HT1080 (cell line): ENCODE results near the gene IWS1. TPM values are rescaled to one million over a fixed set of nuclear protein-coding genes. Genes with fewer than 3 reads are reported as not detected.
"Not testable (repeated sequence)": the region's sequence is repeated elsewhere in the genome, so short reads cannot be mapped to it uniquely, and the experiment has no call there.

ENCODE experiments used
- DNase-seq: peaks from one replicate; pipeline ENCODE4 v3.0.0-alpha.2; 2015; ENCODE audit warnings: low read depth
- total RNA-seq: library from RNA; depleted of rRNA; stranded (reverse); fragments of >200 nt; shearing (Covaris generic); gene quantifications from 2 replicates; pipeline ENCODE4 v1.2.3, GENCODE V29; 2014

The IWS1 gene
- total RNA-seq, 1 experiment from 2014 or later = 39.5 TPM

DNA sequence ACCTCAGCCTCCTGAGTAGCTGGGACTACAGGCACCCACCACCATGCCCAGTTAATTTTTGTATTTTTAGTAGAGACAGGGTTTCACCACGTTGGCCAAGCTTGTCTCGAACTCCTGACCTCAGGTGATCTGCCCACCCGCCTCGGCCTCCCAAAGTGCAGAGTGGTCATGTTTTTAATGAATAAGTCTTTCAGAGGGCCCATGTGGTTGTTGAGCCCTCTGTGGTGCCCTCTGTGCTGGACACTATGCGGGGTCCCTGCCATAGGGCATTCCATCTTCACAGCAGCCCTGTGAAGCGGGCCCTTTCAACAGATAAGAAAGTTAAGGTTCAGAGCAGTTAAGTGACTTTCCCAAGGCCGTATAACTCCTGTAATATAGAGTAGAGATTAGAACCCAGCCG is 35.1 kb upstream of the IWS1 start:
- no peak for DNase-seq

DNA sequence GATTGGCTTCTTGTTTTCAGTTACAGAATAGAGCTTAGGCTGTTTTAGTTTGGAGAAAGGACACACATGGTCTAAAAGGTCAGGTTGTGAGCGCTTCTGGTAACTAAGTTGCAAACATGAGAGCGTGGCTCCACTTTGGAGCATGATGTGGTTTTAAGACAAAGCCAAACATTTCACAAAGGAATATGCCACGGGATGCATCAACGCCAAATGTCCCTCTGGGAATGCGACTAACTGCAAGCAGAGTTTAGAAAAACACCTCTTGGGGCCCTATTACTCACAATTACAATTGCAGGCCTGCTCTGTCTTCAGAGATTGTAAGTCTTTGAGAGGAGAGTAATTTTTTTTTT is 34.6 kb upstream of the IWS1 start:
- no peak for DNase-seq

DNA sequence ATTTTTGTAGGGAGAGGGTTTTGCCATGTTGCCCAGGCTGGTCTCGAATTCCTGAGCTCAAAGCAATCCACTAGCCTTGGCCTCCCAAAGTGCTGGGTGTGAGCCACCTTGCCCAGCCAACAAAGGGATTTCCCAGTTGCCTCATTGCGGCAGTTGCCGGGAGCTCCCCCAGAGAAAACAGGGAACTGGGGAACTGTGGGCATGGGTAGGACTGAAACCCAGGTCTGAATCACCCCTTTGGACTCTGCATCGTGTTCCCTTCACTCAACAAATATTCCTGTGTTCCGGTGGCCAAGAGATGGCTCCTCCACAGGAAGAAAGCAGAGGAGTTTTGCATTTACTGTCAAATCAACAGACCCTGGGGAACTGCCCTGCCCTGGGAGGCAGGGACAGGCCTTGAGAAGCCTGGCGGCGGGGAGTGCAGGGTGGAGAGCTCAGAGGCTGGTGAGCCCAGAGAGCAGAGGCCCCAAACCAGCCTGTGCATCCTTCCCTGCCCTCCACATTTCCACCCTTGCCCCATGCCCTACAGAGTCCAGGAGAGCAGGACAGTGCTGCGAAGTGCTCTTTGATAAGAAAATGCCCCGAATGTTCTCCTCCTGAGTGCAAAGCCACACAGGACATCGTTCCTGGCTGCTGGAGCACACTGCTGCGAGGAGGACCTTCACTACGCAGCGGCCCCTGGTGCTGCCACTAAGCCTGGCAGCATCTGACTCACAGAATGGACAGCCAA is 34.1 kb upstream of the IWS1 start:
- peak; percentile 20 for DNase-seq

DNA sequence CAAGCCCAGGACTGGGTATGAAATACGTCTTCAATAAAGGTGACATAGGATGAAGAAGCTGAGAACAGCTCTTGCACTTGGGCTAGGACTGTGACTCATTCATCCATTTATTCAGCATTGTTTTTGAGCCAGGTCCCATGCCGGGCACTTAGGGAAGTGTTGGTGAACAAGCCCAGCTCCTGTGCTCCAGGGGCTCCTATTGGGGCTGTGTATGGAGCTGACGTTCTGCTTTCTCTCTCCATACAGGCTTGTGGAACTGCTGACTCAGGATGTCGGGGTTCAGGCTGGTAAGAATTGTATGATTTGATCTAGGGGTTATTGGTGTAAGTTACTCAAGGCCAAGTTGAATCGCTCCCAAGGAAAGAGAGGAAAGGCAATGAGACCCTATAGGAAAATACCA is 33.2 kb upstream of the IWS1 start:
- no peak for DNase-seq

DNA sequence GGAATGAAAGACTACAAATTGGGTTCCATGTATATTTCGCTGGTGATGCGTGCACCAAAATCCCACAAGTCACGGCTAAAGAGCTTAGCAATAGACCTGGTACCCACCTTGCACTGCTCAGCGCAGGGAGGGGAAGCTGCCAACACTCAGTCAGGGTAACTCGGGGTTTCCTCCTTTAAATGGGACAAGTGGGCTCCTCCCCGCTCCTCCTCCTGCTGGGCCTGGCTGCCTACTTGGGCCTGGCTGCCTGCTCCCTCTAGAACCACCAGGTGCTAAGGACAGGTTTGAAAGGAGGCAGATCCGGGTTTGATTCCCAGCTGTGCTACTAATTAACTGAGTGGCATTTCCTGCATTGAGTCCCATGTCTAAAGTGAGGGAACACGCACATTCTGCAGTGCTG is 32.6 kb upstream of the IWS1 start:
- DNase-seq = no peak

DNA sequence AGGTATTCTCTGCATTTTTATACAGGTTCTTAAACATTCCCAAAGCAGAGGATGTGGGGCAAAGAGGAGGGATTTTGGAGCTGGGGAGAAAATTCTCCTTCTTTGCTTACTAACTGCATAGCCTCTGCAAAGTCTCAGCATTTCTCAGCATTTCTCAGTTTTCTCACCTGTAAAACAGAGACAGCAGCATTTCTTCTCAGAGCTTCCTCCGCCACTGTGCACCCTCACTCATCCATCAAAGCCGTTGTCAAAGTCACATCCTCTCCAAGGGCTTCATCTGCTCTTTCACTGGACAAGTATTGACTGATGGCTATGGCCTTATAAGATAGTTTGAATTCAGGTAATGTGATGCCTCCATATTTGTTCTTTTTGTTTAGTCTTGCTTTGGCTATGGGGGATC is 26.6 kb upstream of the IWS1 start:
- no peak for DNase-seq

DNA sequence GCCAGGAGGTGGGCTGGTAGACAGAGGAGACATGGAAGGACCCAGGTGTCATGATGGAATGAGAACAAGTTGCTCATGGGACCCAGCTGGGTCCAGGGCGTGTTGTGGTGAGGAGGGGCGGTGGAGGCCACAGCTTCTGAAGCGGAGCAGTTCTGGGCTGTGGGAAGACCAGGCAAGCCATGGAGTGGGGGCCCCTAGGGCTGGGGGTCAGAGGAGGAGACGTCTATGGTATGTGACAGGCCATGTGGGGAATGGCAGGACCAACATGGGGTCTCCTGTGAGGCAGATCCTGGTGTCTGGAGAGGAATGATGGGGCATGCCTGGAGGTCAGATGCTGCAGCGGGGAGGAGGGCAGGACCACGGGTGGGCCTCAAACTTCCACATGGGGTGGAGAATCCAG is 26.0 kb upstream of the IWS1 start:
- DNase-seq = no peak

DNA sequence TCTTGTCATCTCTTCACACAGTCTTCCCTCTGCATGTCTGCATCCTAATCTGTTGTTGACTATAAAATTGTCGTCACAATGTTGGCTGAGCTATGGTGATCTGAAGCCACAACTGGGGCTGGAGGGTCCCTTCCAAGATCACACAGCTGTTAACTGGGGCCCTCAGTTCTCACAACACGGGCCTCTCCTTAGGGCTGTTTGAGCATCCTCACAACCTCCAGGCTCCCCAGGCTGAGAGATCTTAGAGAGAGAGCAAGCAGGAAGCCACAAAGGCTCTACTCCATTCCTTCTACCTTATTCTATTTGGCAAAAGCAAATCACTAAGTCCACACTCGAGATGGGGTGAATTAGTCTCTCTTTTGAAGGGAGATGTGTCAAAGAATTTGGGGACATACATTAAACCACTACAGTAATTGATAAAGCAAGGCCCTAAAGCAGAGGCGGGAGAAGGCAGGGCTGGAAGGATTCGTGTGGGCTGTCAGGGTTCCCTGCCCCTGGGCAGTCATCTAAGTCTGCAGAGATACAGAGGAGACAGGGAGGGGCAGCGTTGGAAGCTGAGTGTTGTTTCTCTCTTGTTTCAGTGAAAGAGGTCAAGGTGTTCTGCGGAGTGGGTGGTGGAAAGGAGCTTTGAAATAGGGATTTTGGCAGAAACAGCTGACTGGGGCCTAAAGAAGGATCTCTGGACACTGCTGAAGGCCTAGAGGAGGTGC is 25.1 kb upstream of the IWS1 start:
- no peak for DNase-seq

DNA sequence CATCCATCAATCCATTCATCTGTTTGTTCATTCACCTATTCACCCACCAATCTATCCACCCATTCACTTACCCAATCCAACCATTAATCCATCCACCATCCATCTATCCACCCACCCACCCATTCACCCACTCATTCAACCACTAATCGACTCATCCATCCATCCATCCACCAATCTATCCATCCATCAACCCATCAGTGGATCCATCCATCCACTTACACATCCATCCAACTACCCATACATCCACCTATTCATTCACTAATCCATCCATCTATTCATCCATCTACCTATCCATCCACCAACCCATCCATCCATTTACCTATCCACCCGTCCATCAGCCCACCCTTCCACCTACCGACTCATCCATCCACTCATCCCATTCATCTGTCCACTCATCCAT is 20.5 kb upstream of the IWS1 start:
- DNase-seq = no peak

DNA sequence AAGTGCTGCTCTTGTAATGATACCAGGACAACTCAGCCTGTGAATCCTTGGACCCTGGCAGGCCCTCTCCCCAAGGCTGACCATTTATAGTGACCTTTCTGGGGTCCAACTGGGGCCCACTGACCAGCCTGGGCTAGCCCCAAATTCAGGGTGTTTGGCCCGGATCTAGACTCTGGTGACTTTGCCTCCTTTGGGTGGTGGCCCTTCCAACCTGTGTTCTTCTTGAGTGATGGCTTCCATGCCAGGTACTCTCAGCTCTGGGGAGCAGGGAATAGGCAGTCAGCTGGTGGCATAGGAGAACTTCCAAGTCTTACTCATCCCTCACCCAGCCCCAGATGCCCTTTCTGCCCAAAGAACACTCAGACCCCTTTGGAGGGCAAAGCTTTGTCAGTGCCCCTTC is 19.5 kb upstream of the IWS1 start:
- DNase-seq = no peak

DNA sequence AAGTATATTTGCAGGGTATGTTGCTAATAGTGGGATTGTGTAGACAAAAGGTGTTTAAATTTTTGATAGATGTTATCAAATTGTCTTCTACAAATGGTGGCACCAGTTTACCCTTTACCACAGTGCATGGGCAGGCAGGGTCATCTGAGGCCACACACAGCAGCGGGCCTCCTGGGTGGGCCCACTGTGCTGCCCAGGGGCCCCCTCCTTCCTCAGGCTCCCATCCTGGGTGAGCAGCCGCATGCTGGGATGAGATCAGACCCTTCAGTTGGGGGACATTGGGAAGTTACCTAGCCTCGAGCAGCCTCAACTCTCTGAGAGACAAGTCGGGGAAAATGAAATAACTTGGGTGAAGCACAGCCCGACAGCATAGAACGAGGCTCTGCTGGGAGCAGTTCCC is 18.9 kb upstream of the IWS1 start:
- no peak for DNase-seq

DNA sequence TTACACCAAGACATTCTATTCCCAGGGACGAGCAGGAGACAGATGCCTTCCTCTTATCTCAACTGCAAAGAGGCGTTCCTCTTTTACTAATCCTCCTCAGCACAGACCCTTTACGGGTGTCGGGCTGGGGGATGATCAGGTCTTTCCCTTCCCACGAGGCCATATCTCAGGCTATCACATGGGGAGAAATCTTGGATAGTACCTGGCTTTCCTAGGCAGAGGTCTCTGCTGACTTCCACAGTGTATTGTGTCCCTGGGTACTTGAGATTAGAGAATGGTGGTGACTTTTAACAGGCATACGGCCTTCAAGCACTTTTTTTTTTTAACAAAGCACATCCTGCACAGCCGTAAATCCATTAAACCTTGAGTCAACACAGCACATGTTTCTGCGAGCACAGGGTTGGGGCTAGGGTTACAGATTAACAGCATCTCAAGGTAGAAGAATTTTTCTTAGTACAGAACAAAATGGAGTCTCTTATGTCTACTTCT is 16.8 kb upstream of the IWS1 start:
- not testable (repeated sequence) for DNase-seq

DNA sequence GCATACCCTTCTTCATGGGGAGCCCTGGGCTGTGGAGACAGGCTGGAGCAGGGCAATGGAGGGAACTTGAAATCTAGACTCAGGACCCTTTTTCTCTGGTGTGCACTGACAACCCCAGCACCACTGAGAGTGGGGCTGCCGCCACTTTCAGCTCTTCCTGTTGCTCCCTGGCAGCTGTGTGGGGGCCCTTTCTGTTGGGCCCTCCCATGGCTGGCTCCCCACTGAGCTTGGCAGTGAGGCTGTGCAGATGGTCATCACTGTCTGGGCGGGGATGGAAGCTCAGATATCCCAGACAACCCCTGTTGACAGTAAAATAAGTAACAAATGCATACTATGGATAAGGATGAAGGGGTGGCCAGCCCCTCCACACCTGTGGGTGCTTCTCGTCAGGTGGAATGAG is 15.9 kb upstream of the IWS1 start:
- no peak for DNase-seq

DNA sequence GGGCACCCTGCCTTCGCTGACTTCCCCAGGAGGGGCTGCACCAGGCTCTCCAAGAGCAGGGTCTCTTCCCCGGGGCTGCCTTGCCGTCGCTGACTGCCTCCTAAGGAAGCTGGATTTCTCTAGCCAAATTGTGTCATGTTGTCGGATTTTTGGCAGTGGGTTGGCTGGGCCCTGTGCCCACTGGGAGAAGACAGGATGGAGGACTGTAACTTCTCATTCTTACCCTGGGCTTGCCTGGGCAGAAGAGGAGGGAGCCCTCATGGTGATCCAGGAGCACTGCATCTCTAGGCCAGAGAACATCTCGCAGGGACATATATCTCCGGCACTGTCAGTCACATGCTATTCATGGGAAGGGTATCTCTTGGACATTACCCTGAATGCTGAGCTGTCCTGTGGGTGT is 15.5 kb upstream of the IWS1 start:
- no peak for DNase-seq

DNA sequence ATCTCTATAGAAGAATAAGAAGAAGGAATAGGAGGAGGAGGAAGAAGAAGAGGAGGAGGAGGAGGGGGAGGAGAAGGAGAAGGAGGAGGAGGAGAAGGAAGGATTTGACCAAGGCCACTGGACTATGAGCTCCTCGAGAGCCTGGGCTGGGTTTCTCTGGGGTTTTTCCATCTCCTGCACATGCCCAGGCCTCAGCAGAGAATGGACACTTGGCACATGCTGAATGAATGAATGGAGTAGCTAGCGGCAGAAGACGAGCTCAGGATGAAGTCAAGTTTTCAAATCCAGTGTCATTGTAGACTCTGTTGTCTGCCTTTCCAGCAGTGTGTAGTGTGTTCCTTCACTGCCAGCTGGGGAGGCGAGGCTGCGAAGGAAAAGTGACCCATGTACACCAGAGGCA is 11.4 kb upstream of the IWS1 start:
- no peak for DNase-seq

DNA sequence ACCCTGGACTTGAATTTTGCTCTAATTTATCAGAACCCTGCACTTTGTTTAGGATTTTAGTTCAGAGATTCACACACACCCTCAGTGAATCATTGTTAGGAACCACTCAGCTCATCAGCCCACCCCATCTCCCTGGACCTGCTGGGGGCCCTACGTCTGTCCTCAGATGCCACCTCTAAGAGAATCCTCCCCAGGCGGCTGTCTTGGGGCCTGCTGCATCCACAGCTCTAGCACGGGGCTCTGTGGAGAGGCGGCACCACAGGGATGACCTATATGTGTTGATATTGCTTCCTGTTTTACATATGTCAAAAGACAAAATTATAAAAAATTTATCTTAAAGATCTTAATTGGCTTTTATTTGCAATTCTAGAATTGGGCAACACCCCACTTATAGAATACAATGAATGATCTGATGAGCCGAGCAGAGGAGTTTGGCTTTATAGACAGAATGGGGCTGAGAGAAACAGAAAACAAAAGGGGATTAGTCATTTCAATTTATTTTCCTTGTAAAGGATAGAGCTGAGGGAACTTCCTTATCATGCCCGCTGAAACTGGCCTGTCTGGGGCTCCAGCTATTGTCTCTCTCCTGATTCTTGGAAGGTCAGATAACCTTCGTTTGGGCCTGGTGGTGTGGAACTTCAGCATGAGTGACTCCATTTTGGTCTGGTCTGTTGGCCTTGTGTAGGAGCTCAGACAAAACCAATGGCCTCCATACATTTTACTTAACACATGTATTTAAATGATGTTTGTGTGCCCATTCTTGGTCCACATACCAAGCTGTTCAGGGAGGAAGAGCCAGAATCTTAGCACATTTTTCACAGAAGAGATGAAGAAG is 10.6 kb upstream of the IWS1 start:
- no peak for DNase-seq

DNA sequence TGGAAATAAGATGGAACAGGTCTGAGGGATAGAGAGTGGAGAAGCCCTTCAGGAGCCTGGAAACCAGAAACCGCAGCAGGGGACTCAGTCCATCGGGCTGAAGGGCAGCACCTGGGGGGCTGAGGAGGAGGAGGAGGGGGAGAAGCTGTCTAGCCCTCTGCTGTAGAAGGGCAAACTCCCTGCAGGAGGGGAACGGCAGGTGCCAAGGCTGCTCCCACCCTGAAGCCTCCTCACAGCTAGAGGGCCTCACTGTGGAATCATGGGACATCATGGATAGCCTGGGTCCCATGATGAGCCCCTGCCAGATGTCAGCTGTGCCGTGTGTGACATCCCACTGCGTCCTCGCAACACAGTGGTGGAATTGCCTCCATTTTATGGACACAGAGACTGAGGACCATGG is 9.6 kb upstream of the IWS1 start:
- DNase-seq = no peak

DNA sequence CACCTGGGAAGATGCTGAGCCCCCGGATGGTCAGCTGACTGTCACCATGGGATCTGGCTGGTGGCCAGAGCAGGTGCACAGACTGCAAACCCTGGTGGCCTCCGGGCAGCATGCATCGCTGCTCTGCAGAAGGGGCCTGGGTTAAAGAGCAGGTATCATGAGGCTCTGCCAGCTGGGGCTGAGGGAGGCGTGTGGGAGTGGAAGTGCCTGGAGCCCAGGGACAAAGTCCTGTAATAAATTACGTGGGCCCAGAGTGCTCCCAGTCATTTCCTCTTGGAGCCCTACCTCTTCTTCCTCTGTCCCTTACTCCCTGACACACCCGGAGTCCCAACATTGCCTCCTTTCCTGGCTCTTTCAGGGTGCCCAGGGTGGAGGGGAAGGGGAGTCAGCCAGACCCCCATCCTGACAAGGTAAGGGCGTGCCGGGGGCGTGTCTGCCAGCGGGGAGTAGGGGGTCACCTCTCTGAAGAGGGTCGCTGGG is 9.2 kb upstream of the IWS1 start, which contains the start of gene MYO7B:
MYO7B (plus strand) TSS at position 262 of the 480 bp plus-strand sequence. CDS start 24,040 bp downstream, outside the sequence.
- DNase-seq = no peak

DNA sequence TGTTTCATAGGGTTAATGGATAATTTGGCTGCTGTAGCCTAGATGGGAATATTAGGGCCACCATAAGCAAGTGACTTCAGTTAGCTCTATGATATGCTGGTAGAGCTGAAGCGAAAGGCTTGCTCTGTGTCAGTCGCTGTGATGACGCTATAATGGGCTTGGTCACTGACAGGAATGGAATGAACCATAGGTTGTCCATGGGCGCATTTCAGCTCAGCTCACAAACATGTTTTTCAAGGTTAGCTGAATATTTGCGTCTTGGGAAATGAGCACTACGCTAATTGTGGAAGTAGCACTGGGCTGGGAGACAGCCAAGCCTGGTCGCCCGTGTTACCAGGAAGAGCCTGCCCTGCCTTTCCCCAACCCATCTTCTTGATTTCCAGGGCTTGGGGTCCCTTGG is 6.0 kb upstream of the IWS1 start:
- DNase-seq = no peak

DNA sequence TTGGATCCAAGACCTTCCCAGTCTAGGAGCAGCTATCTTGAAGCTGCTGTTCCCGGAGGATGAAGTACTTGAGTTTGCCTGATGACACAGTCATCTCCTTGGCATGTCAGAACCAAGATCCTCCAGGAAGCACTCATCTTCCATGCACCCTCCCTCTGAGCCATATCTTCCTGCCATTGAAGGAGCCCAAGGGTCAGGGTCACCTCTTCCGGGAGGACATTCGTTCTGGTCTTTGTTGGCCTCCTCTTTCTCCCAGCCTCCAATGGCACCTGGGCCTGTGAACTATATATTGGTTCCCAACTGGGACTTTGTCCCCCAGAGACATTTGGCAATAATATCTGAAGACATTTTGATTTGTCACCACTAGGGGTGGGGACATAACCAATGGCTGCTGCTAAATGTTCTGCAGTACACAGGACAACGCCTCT is 4.9 kb upstream of the IWS1 start:
- DNase-seq = peak; percentile 57

DNA sequence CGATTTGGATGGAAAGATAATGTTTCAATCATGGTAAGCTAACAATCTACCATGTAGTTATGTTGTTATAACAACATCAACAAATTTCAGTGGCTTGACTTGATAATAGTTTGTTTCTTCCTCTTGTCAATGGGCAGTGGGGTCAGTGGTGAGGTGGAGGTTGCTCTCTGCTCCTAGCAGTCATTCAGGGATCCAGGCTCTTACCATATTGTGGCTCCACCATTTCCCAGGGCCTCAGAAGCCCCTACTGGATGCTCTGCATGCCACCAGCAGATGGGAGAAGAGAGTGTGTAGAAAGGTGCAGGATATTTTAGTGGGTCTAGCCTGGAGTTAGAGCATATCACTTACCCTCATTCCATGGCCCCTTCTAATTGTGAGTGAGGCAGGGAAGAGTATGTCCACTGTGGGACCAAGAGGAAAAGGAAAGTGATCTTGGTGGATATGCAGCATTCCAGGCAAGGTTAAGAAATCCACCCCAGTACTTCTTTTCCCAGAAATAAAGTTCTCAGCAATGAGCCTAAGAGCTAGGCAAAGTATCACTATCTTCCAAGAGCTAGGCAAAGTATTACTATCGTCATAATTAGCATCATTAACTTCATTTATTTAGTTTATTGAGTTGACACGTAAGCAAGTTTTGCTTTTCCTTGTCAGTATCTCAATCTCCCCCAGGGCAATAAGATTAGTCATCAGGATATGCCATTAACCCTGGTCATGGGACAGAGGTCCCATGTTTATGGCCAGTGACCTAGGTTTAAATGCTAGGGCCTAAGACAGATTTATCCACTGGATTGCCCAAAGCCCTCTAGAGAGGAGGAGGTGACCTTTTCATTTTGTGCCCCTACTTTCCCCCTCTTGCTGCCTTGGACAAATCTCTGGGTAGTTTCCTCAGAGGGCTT is 4.2 kb upstream of the IWS1 start:
- DNase-seq = no peak
